GM23338 (cell line): Measurements from ENCODE around the gene CSTB. TPM values are rescaled to one million over a fixed set of nuclear protein-coding genes. Genes with fewer than 3 reads are reported as not detected.

Source experiments
- ATAC-seq: fragments of 200-7000 bp; cut with Tn5 transposase; 3 replicates; pipeline ENCODE4 v1.9.1; 2020
- DNase-seq: peaks from one replicate; pipeline ENCODE4 v3.0.0-alpha.2; 2015; ENCODE audit warnings: low spot score
- H2AFZ ChIP-seq: fragments of 200-600 bp; sonication (generic); 2 replicates; pipeline ENCODE4 v1.8.0; 2016; ENCODE audit warnings: antibody characterized with exemption, mild to moderate bottlenecking, moderate library complexity
- H3F3A ChIP-seq: fragments of 200-600 bp; sonication (generic); replicated peaks from 2 replicates; pipeline ENCODE4 v1.8.0; 2017; ENCODE audit warnings: antibody characterized with exemption, mixed run types, low read depth
- H3K27ac ChIP-seq: fragments of 200-600 bp; sonication (generic); 2 replicates; pipeline ENCODE4 v1.6.1; 2016; ENCODE audit warnings: low read depth
- H3K27me3 ChIP-seq: fragments of 200-600 bp; sonication (generic); 2 replicates; pipeline ENCODE4 v1.8.0; 2016; ENCODE audit warnings: mild to moderate bottlenecking, mixed run types, moderate library complexity; ENCODE audit not compliant: insufficient read depth
- H3K36me3 ChIP-seq: fragments of 200-600 bp; sonication (generic); 2 replicates; pipeline ENCODE4 v1.8.0; 2016; ENCODE audit warnings: mild to moderate bottlenecking; ENCODE audit not compliant: insufficient read depth
- H3K4me1 ChIP-seq: fragments of 200-600 bp; sonication (generic); 2 replicates; pipeline ENCODE4 v1.8.0; 2016; ENCODE audit warnings: mild to moderate bottlenecking, moderate library complexity; ENCODE audit not compliant: insufficient read depth
- H3K4me2 ChIP-seq: fragments of 200-600 bp; sonication (generic); 2 replicates; pipeline ENCODE4 v1.7.1; 2017; ENCODE audit warnings: mixed run types
- H3K4me3 ChIP-seq: fragments of 200-600 bp; sonication (generic); 2 replicates; pipeline ENCODE4 v1.6.1; 2016; ENCODE audit warnings: mixed run types
- H3K79me2 ChIP-seq: fragments of 200-600 bp; sonication (generic); replicated peaks from 2 replicates; pipeline ENCODE4 v1.8.0; 2017; ENCODE audit warnings: mild to moderate bottlenecking; ENCODE audit not compliant: insufficient read depth
- H3K9me2 ChIP-seq: fragments of 200-600 bp; sonication (generic); 2 replicates; pipeline ENCODE4 v1.8.0; 2017; ENCODE audit not compliant: insufficient read depth
- H4K20me1 ChIP-seq: fragments of 200-600 bp; sonication (generic); replicated peaks from 2 replicates; pipeline ENCODE4 v1.8.0; 2017; ENCODE audit warnings: mild to moderate bottlenecking; ENCODE audit not compliant: insufficient read depth
- H3K27ac Mint-ChIP-seq: 2 replicates; pipeline ENCODE4 v1.8.0; 2020; ENCODE audit warnings: inconsistent platforms, mild to moderate bottlenecking, moderate library complexity, mixed read lengths
- H3K27me3 Mint-ChIP-seq: 3 replicates; pipeline ENCODE4 v1.8.0; 2022; ENCODE audit warnings: low read depth, mild to moderate bottlenecking, moderate library complexity, mixed read lengths, inconsistent platforms; ENCODE audit not compliant: insufficient read depth, poor library complexity
- H3K36me3 Mint-ChIP-seq: 3 replicates; pipeline ENCODE4 v1.8.0; 2021; ENCODE audit warnings: low read depth, mild to moderate bottlenecking, inconsistent platforms, moderate library complexity, mixed read lengths
- H3K4me1 Mint-ChIP-seq: 3 replicates; pipeline ENCODE4 v1.8.0; 2020; ENCODE audit warnings: mild to moderate bottlenecking, inconsistent platforms, mixed read lengths
- H3K4me3 Mint-ChIP-seq: 3 replicates; pipeline ENCODE4 v1.8.0; 2021; ENCODE audit warnings: moderate library complexity, mild to moderate bottlenecking, inconsistent platforms, mixed read lengths
- H3K9me3 Mint-ChIP-seq: 3 replicates; pipeline ENCODE4 v1.8.0; 2020; ENCODE audit warnings: moderate library complexity, mild to moderate bottlenecking, inconsistent platforms, mixed read lengths
- CREB1 ChIP-seq: fragments of 250-450 bp; sonication (Bioruptor Pico); IDR thresholded peaks from 2 replicates; pipeline ENCODE4 v1.5.0; 2020; ENCODE audit warnings: low read depth, mild to moderate bottlenecking, moderate library complexity
- CTCF ChIP-seq, 2 experiments: fragments of 200-600 bp in 1 of 2; sonication (generic) in 1 of 2; conservative IDR thresholded peaks; 2 replicates each; pipeline versions ENCODE4 v1.5.1 to v1.6.1; 2016 to 2017; ENCODE audit warnings: antibody characterized with exemption in 2 of 2, low read depth in 2 of 2, mild to moderate bottlenecking in 2 of 2, moderate library complexity in 1 of 2
- ETS1 ChIP-seq: IDR thresholded peaks from 2 replicates; pipeline ENCODE4 v1.6.1; 2016; ENCODE audit warnings: antibody characterized with exemption
- EZH2 ChIP-seq: fragments of 200-600 bp; sonication (generic); IDR thresholded peaks from one replicate; pipeline ENCODE4 v1.8.0; 2017; ENCODE audit warnings: antibody characterized with exemption, mild to moderate bottlenecking, low read depth; ENCODE audit not compliant: unreplicated experiment
- EZH2phosphoT487 ChIP-seq: fragments of 200-600 bp; sonication (generic); IDR thresholded peaks from one replicate; pipeline ENCODE4 v1.8.1; 2018; ENCODE audit warnings: antibody characterized with exemption; ENCODE audit not compliant: unreplicated experiment
- NANOG ChIP-seq: IDR thresholded peaks from 2 replicates; pipeline ENCODE4 v1.6.1; 2016; ENCODE audit warnings: antibody characterized with exemption, borderline replicate concordance
- POLR2AphosphoS5 ChIP-seq: IDR thresholded peaks from 2 replicates; pipeline ENCODE4 v1.6.1; 2016; ENCODE audit warnings: antibody characterized with exemption, low read depth
- REST ChIP-seq: IDR thresholded peaks from one replicate; pipeline ENCODE4 v1.6.1; 2018; ENCODE audit warnings: antibody characterized with exemption; ENCODE audit not compliant: unreplicated experiment
- STAT1 ChIP-seq: IDR thresholded peaks from one replicate; pipeline ENCODE4 v1.6.1; 2016; ENCODE audit warnings: antibody characterized with exemption; ENCODE audit not compliant: unreplicated experiment
- ZNF114 ChIP-seq: fragments of 250-450 bp; sonication (Bioruptor Pico); IDR thresholded peaks from 2 replicates; pipeline ENCODE4 v1.5.0; 2020; ENCODE audit warnings: mild to moderate bottlenecking, moderate library complexity
- ZNF331 ChIP-seq: fragments of 250-450 bp; sonication (Bioruptor Pico); IDR thresholded peaks from 2 replicates; pipeline ENCODE4 v1.5.0; 2020; ENCODE audit warnings: low read depth, mild to moderate bottlenecking, moderate library complexity
- ZNF462 ChIP-seq: fragments of 250-450 bp; sonication (Bioruptor Pico); IDR thresholded peaks from 2 replicates; pipeline ENCODE4 v1.5.0; 2020; ENCODE audit warnings: mild to moderate bottlenecking, moderate library complexity
- polyA plus RNA-seq: library from polyadenylated mRNA; unstranded; fragments of >200 nt; fragmentation: Nextera tagmentation; extraction: Ambion mirVana; gene quantifications from 2 replicates; pipeline ENCODE4 v1.2.1, GENCODE V29; 2016
- total RNA-seq: library from RNA; depleted of rRNA; stranded (reverse); fragments of >200 nt; shearing (Covaris generic); gene quantifications from 2 replicates; pipeline ENCODE4 v1.2.3, GENCODE V29; 2014

The CSTB gene
- total and polyA plus RNA-seq, 2 experiments from 2014 or later, result 10.0 to 142 TPM

DNA sequence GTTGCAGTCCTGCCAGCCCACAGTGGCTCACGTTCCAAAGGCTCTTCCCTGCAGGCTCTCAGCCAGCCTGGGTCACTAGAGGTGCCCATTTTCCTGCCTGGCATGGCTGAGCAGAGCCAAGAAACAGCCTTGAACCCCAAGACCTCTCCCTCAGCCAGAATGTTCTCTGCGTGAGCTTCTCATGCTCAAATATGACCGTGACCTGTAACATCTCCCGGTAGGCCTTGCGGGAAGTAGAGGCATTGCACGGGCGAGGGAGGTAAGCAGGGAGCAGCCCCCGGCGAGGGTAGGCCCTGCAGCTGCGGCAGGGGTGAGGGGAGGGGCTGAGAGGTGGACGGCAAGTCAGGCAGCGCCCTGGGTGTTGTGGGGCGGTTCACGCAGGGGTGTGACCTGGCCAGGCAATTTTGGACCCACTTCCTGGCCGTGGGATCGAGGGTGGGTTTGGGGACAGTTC is 33.3 kb upstream of the CSTB start:
- Histone ChIP-seq H3K9me2 (no peaks in the 10 kb centered on the region), H3K36me3 (no peaks in the 10 kb centered on the region), H3K4me2 (no peak overlapping the region), H3K4me3 (no peak overlapping the region), H3K4me1 (peaks cover 2% of the 10 kb centered on the region; the same call in 1 of the 2 replicates), H3K79me2 (no peaks in the 10 kb centered on the region), H4K20me1 (no peaks in the 10 kb centered on the region), H3F3A (0 out of 2 replicates have a peak, but pooled peaks cover 5% of the 10 kb centered on the region), H2AFZ (no peak overlapping the region), H3K27ac (no peak overlapping the region), H3K27me3 (no peaks in the 10 kb centered on the region)
- Mint-ChIP-seq H3K9me3 (no peaks in the 10 kb centered on the region), H3K27ac (no peak overlapping the region), H3K4me1 (peaks cover 7% of the 10 kb centered on the region), H3K27me3 (peaks cover 15% of the 10 kb centered on the region), H3K4me3 (no peak overlapping the region), H3K36me3 (peaks cover 8% of the 10 kb centered on the region; the same call in 2 of the 3 replicates)
- TF ChIP-seq EZH2phosphoT487 (no peak), CREB1 (CRISPR knock-in tag) (no peak), NANOG (no peak), REST (no peak), STAT1 (no peak), ZNF462 (CRISPR knock-in tag) (no peak), ZNF331 (CRISPR knock-in tag) (no peak), POLR2AphosphoS5 (no peak), CTCF (conservative IDR thresholded peaks at IDR 0.05; ENCODE audit: low read depth in 2 of 2) (no peak), ZNF114 (CRISPR knock-in tag) (no peak), ETS1 (no peak), EZH2 (no peak)
- DNase-seq (no peak), ATAC-seq (no peak)
